SK-N-SH treated with all-trans-retinoic acid at 6 μM for 48 hours (cell line): ENCODE measurements around the gene ST13.

Experiments used
- ATAC-seq: fragments of 200-7000 bp; cut with Tn5 transposase; 3 replicates; pipeline ENCODE4 v1.9.1; 2020; ENCODE audit warnings: mild to moderate bottlenecking, moderate library complexity
- ARNTL ChIP-seq: fragments of 450-650 bp; formaldehyde crosslinking; IDR thresholded peaks from 2 replicates; pipeline ENCODE4 v1.5.0; 2020; ENCODE audit warnings: low read depth, mild to moderate bottlenecking, moderate library complexity, borderline replicate concordance
- BACH2 ChIP-seq: fragments of 250-450 bp; sonication (Bioruptor Pico); IDR thresholded peaks from 2 replicates; pipeline ENCODE4 v1.9.0; 2021; ENCODE audit warnings: mild to moderate bottlenecking, borderline replicate concordance
- CSDC2 ChIP-seq: fragments of 250-450 bp; sonication (Bioruptor Pico); IDR thresholded peaks from 2 replicates; pipeline ENCODE4 v1.5.0; 2020; ENCODE audit warnings: mild to moderate bottlenecking, moderate library complexity
- GLIS3 ChIP-seq: fragments of 250-450 bp; sonication (Bioruptor Pico); IDR thresholded peaks from 2 replicates; pipeline ENCODE4 v1.5.0; 2020; ENCODE audit warnings: mild to moderate bottlenecking, moderate library complexity
- ISL1 ChIP-seq: fragments of 250-450 bp; sonication (Bioruptor Pico); IDR thresholded peaks from 2 replicates; pipeline ENCODE4 v2.1.2; 2022; ENCODE audit warnings: mild to moderate bottlenecking, moderate library complexity
- OSR1 ChIP-seq: fragments of 250-450 bp; sonication (Bioruptor Pico); IDR thresholded peaks from 2 replicates; pipeline ENCODE4 v1.8.0; 2022; ENCODE audit warnings: moderate library complexity, mild to moderate bottlenecking, inconsistent platforms
- PPARA ChIP-seq: fragments of 250-450 bp; sonication (Bioruptor Pico); IDR thresholded peaks from 2 replicates; pipeline ENCODE4 v1.5.0; 2020; ENCODE audit warnings: mild to moderate bottlenecking, borderline replicate concordance
- RARB ChIP-seq: fragments of 250-450 bp; sonication (Bioruptor Pico); IDR thresholded peaks from 2 replicates; pipeline ENCODE4 v1.8.0; 2021; ENCODE audit warnings: mild to moderate bottlenecking, moderate library complexity
- SNAI2 ChIP-seq: fragments of 250-450 bp; sonication (Bioruptor Pico); IDR thresholded peaks from 2 replicates; pipeline ENCODE4 v1.5.0; 2020; ENCODE audit warnings: mild to moderate bottlenecking, moderate library complexity
- TCF4 ChIP-seq: fragments of 250-450 bp; sonication (Bioruptor Pico); IDR thresholded peaks from 2 replicates; pipeline ENCODE4 v1.8.0; 2021; ENCODE audit warnings: mild to moderate bottlenecking, moderate library complexity, borderline replicate concordance
- TOX ChIP-seq: fragments of 250-450 bp; sonication (Bioruptor Pico); IDR thresholded peaks from 2 replicates; pipeline ENCODE4 v1.8.0; 2021; ENCODE audit warnings: mild to moderate bottlenecking, moderate library complexity, borderline replicate concordance
- ZC3H10 ChIP-seq: fragments of 250-450 bp; sonication (Bioruptor Pico); IDR thresholded peaks from 2 replicates; pipeline ENCODE4 v1.5.1; 2021; ENCODE audit warnings: mild to moderate bottlenecking, moderate library complexity
- ZFP3 ChIP-seq: fragments of 250-450 bp; sonication (Bioruptor Pico); IDR thresholded peaks from 2 replicates; pipeline ENCODE4 v1.5.0; 2020; ENCODE audit warnings: mild to moderate bottlenecking, moderate library complexity
- ZFP30 ChIP-seq: fragments of 450-650 bp; formaldehyde crosslinking; IDR thresholded peaks from 2 replicates; pipeline ENCODE4 v1.5.0; 2022; ENCODE audit warnings: mild to moderate bottlenecking, moderate library complexity
- ZNF565 ChIP-seq: fragments of 450-650 bp; formaldehyde crosslinking; conservative IDR thresholded peaks from 2 replicates; pipeline ENCODE4 v1.5.0; 2020; ENCODE audit warnings: low read depth, mild to moderate bottlenecking, moderate library complexity
- ZNF70 ChIP-seq: fragments of 450-650 bp; formaldehyde crosslinking; IDR thresholded peaks from 2 replicates; pipeline ENCODE4 v1.5.0; 2020; ENCODE audit warnings: mild to moderate bottlenecking, moderate library complexity
- ZNF8 ChIP-seq: fragments of 450-650 bp; formaldehyde crosslinking; IDR thresholded peaks from 2 replicates; pipeline ENCODE4 v1.5.0; 2020; ENCODE audit warnings: mild to moderate bottlenecking, moderate library complexity
- TF ChIP-seq, protein P1 (sequence below): fragments of 250-450 bp; sonication (Bioruptor Pico); IDR thresholded peaks from 2 replicates; pipeline ENCODE4 v1.8.0; 2021; ENCODE audit warnings: low read depth, mild to moderate bottlenecking, moderate library complexity, borderline replicate concordance
- TF ChIP-seq, protein P2 (sequence below): fragments of 250-450 bp; sonication (Bioruptor Pico); IDR thresholded peaks from 2 replicates; pipeline ENCODE4 v1.5.1; 2021; ENCODE audit warnings: mild to moderate bottlenecking, moderate library complexity
- TF ChIP-seq, protein P3 (sequence below): fragments of 250-450 bp; sonication (Bioruptor Pico); IDR thresholded peaks from 2 replicates; pipeline ENCODE4 v1.5.1; 2020; ENCODE audit warnings: low read depth, mild to moderate bottlenecking, moderate library complexity
- TF ChIP-seq, protein P4 (sequence below): fragments of 250-450 bp; sonication (Bioruptor Pico); IDR thresholded peaks from 2 replicates; pipeline ENCODE4 v1.5.0; 2020; ENCODE audit warnings: mild to moderate bottlenecking, moderate library complexity

The ST13 gene

DNA sequence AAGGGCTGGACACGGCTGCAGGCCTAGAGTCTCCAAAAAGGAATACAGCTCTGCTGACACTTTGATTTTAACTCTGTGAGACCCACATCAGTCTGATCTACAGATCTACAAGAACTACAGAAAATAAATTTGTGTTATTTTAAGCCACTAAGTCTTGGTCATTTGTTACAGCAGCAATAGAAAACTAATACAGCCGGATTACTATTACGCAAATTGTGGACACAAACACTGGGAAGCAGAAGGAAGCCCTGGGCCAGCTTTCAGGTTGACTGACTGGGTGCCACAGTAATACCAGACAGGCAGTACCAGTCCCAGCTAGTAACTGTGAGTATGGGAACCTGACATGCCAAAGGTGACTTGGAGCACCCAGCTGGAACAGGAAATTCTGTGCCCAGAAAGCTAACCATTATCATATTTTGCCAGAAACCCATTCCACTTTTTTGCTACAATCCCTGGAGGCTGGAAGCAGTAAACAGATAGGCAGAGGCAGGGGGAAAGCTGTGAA is 50.7 kb downstream of the ST13 start (continued):
- no peak for TF ChIP-seq ZFP3 (CRISPR knock-in tag)
- TF ChIP-seq RARB (CRISPR knock-in tag): no peak
- no peak for TF ChIP-seq ZNF8 (CRISPR knock-in tag)
- no peak for TF ChIP-seq ARNTL (CRISPR knock-in tag)
- TF ChIP-seq ZNF70 (CRISPR knock-in tag): no peak
- TF ChIP-seq CSDC2 (CRISPR knock-in tag): no peak
- TF ChIP-seq PPARA (CRISPR knock-in tag): no peak

DNA sequence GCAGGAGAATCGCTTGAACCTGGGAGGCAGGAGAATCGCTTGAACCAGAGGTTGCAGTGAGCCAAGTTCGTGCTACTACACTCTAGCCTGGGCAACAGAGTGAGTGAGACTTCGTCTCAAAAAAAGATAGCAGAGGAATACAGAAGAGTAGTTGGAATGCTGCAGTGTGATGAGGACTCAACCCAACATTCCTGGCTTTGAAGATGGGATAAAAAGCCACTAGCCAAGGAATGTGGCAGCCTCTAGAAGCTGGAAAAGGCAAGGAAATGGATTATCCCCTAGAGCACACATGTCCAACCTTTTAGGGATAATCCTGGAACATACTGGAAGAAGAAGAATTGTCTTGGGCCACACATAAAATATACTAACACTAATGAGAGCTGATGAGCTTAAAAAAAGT is 51.2 kb downstream of the ST13 start:
- no peak for ATAC-seq
- TF ChIP-seq RARB (CRISPR knock-in tag) (no peak), TCF4 (CRISPR knock-in tag) (no peak), GLIS3 (CRISPR knock-in tag) (no peak), CSDC2 (CRISPR knock-in tag) (no peak), TOX (no peak), ZC3H10 (no peak), ZNF8 (CRISPR knock-in tag) (no peak), PPARA (CRISPR knock-in tag) (no peak), SNAI2 (CRISPR knock-in tag) (no peak), ZFP30 (no peak), OSR1 (CRISPR knock-in tag) (no peak), BACH2 (no peak), ZNF565 (no peak), ARNTL (CRISPR knock-in tag) (no peak)
- TF ChIP-seq, protein P1, sequence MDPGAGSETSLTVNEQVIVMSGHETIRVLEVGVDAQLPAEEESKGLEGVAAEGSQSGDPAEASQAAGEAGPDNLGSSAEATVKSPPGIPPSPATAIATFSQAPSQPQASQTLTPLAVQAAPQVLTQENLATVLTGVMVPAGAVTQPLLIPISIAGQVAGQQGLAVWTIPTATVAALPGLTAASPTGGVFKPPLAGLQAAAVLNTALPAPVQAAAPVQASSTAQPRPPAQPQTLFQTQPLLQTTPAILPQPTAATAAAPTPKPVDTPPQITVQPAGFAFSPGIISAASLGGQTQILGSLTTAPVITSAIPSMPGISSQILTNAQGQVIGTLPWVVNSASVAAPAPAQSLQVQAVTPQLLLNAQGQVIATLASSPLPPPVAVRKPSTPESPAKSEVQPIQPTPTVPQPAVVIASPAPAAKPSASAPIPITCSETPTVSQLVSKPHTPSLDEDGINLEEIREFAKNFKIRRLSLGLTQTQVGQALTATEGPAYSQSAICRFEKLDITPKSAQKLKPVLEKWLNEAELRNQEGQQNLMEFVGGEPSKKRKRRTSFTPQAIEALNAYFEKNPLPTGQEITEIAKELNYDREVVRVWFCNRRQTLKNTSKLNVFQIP (CRISPR knock-in tag): no peak
- TF ChIP-seq, protein P2, sequence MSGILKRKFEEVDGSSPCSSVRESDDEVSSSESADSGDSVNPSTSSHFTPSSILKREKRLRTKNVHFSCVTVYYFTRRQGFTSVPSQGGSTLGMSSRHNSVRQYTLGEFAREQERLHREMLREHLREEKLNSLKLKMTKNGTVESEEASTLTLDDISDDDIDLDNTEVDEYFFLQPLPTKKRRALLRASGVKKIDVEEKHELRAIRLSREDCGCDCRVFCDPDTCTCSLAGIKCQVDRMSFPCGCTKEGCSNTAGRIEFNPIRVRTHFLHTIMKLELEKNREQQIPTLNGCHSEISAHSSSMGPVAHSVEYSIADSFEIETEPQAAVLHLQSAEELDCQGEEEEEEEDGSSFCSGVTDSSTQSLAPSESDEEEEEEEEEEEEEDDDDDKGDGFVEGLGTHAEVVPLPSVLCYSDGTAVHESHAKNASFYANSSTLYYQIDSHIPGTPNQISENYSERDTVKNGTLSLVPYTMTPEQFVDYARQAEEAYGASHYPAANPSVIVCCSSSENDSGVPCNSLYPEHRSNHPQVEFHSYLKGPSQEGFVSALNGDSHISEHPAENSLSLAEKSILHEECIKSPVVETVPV (CRISPR knock-in tag): no peak
- TF ChIP-seq, protein P3, sequence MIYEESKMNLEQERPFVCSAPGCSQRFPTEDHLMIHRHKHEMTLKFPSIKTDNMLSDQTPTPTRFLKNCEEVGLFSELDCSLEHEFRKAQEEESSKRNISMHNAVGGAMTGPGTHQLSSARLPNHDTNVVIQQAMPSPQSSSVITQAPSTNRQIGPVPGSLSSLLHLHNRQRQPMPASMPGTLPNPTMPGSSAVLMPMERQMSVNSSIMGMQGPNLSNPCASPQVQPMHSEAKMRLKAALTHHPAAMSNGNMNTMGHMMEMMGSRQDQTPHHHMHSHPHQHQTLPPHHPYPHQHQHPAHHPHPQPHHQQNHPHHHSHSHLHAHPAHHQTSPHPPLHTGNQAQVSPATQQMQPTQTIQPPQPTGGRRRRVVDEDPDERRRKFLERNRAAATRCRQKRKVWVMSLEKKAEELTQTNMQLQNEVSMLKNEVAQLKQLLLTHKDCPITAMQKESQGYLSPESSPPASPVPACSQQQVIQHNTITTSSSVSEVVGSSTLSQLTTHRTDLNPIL (CRISPR knock-in tag): no peak
- TF ChIP-seq, protein P4, sequence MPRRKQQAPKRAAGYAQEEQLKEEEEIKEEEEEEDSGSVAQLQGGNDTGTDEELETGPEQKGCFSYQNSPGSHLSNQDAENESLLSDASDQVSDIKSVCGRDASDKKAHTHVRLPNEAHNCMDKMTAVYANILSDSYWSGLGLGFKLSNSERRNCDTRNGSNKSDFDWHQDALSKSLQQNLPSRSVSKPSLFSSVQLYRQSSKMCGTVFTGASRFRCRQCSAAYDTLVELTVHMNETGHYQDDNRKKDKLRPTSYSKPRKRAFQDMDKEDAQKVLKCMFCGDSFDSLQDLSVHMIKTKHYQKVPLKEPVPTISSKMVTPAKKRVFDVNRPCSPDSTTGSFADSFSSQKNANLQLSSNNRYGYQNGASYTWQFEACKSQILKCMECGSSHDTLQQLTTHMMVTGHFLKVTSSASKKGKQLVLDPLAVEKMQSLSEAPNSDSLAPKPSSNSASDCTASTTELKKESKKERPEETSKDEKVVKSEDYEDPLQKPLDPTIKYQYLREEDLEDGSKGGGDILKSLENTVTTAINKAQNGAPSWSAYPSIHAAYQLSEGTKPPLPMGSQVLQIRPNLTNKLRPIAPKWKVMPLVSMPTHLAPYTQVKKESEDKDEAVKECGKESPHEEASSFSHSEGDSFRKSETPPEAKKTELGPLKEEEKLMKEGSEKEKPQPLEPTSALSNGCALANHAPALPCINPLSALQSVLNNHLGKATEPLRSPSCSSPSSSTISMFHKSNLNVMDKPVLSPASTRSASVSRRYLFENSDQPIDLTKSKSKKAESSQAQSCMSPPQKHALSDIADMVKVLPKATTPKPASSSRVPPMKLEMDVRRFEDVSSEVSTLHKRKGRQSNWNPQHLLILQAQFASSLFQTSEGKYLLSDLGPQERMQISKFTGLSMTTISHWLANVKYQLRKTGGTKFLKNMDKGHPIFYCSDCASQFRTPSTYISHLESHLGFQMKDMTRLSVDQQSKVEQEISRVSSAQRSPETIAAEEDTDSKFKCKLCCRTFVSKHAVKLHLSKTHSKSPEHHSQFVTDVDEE: no peak

DNA sequence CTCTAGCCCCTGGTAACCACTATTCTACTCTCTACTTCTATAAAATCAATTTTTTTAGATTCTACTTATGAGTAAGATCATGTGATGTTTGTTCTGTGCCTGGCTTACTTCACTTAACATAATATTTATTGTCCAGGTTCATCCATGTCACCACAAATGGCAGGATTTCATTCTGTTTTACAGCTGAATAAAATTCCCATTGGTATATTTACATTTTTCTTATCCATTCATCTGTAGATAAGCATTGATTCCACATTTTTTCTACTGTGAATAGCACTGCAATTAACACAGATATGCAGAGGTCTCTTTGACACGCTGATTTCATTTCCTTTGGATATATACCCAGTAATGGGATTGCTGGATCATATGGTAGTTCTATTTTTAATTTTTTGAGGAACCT is 53.1 kb downstream of the ST13 start:
- TF ChIP-seq BACH2 (no peak), ZNF70 (CRISPR knock-in tag) (no peak), CSDC2 (CRISPR knock-in tag) (no peak), PPARA (CRISPR knock-in tag) (no peak), ARNTL (CRISPR knock-in tag) (no peak), ZFP30 (no peak), TOX (no peak), ZFP3 (CRISPR knock-in tag) (no peak), ZNF8 (CRISPR knock-in tag) (no peak), SNAI2 (CRISPR knock-in tag) (no peak), RARB (CRISPR knock-in tag) (no peak), ISL1 (CRISPR knock-in tag) (no peak)
- TF ChIP-seq, protein P1 (CRISPR knock-in tag): no peak
- ATAC-seq: no peak
